MM.1S (cell line): Measurements from ENCODE around the gene CRYBG3.

Experiments
- DNase-seq: peaks from one replicate; pipeline ENCODE4 v3.0.0-alpha.2; 2015
- H2AFZ ChIP-seq: fragments of 300-600 bp; sonication (generic); 2 replicates; pipeline ENCODE4 v1.6.0; 2016; ENCODE audit warnings: antibody characterized with exemption, low read length
- H3F3A ChIP-seq: fragments of 300-600 bp; sonication (generic); 2 replicates; pipeline ENCODE4 v1.6.1; 2016; ENCODE audit warnings: mild to moderate bottlenecking, antibody characterized with exemption, low read length, moderate library complexity, mixed read lengths; ENCODE audit not compliant: insufficient read depth
- H3K27ac ChIP-seq: fragments of 300-600 bp; sonication (generic); 2 replicates; pipeline ENCODE4 v1.5.1; 2016; ENCODE audit warnings: mild to moderate bottlenecking, low read length
- H3K27me3 ChIP-seq: fragments of 300-600 bp; sonication (generic); replicated peaks from 2 replicates; pipeline ENCODE4 v1.6.0; 2016; ENCODE audit warnings: low read length; ENCODE audit not compliant: insufficient read depth
- H3K36me3 ChIP-seq: fragments of 300-600 bp; sonication (generic); replicated peaks from 2 replicates; pipeline ENCODE4 v1.6.1; 2016; ENCODE audit warnings: mild to moderate bottlenecking, low read length, mixed read lengths; ENCODE audit not compliant: insufficient read depth
- H3K4me1 ChIP-seq: fragments of 300-600 bp; sonication (generic); 2 replicates; pipeline ENCODE4 v1.6.1; 2016; ENCODE audit warnings: low read length, mixed read lengths
- H3K4me2 ChIP-seq: fragments of 300-600 bp; sonication (generic); 2 replicates; pipeline ENCODE4 v1.6.0; 2016; ENCODE audit warnings: low read depth, low read length
- H3K4me3 ChIP-seq: fragments of 300-600 bp; sonication (generic); 2 replicates; pipeline ENCODE4 v1.5.1; 2016; ENCODE audit warnings: low read length, mixed read lengths
- H3K79me2 ChIP-seq: fragments of 300-600 bp; sonication (generic); 2 replicates; pipeline ENCODE4 v1.6.1; 2016; ENCODE audit warnings: mixed run types, low read length, mixed read lengths
- H3K9ac ChIP-seq: fragments of 300-600 bp; sonication (generic); 2 replicates; pipeline ENCODE4 v1.6.1; 2016; ENCODE audit warnings: low read length, mixed read lengths
- H3K9me2 ChIP-seq: fragments of 300-600 bp; sonication (generic); replicated peaks from 2 replicates; pipeline ENCODE4 v1.6.1; 2016; ENCODE audit warnings: mild to moderate bottlenecking, low read length, mixed read lengths; ENCODE audit not compliant: insufficient read depth
- H3K9me3 ChIP-seq: fragments of 300-600 bp; sonication (generic); replicated peaks from 2 replicates; pipeline ENCODE4 v1.6.1; 2016; ENCODE audit warnings: mild to moderate bottlenecking, low read length, mixed read lengths; ENCODE audit not compliant: insufficient read depth
- H4K20me1 ChIP-seq: fragments of 300-600 bp; sonication (generic); 2 replicates; pipeline ENCODE4 v1.6.1; 2016; ENCODE audit warnings: mild to moderate bottlenecking, low read length, moderate library complexity, mixed read lengths; ENCODE audit not compliant: insufficient read depth
- EZH2 ChIP-seq: fragments of 300-600 bp; sonication (generic); optimal IDR thresholded peaks from 2 replicates; pipeline ENCODE3; 2017; ENCODE audit warnings: low read depth, mild to moderate bottlenecking, antibody characterized with exemption, low read length, mixed read lengths
- EZH2phosphoT487 ChIP-seq: fragments of 300-600 bp; sonication (generic); IDR thresholded peaks from 2 replicates; pipeline ENCODE4 v1.6.1; 2018; ENCODE audit warnings: antibody characterized with exemption, low read length
- TF ChIP-seq, protein P1 (sequence below): fragments of 300-600 bp; sonication (generic); IDR thresholded peaks from 2 replicates; pipeline ENCODE4 v1.5.1; 2016; ENCODE audit warnings: antibody characterized with exemption, low read length, mixed read lengths

Gene CRYBG3

DNA sequence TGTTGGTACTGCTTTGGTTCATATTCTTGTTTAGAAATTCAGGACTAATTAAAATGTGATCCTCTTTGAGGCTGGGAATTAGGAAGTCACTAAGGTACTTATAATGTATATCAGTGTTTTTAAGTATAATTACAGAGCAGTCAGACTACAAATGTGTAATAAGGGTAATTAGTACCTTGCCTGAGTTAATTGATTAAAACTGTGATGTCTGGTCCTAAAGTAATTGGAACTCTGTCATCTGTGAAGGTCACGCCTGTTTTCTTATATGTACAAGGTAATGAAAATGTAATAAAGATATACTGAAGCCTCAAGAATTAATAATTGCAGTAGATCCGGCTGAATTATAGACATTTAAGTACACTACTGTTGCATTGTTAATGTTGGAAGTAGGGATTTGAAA is 117.6 kb downstream of the CRYBG3 start:
- H3K27me3 ChIP-seq = no peaks in the 10 kb centered on the region
- H3K9me3 ChIP-seq = no peaks in the 10 kb centered on the region
- H2AFZ ChIP-seq = no peak overlapping the region
- H3K4me2 ChIP-seq = no peak overlapping the region
- DNase-seq = no peak
- no peak overlapping the region for H3K27ac ChIP-seq
- H3K9ac ChIP-seq = no peak overlapping the region
- H3K4me1 ChIP-seq = no peaks in the 10 kb centered on the region
- no peaks in the 10 kb centered on the region for H3F3A ChIP-seq
- 0 out of 2 replicates have a peak, but pooled peaks cover 5% of the 10 kb centered on the region for H3K36me3 ChIP-seq
- H4K20me1 ChIP-seq = no peaks in the 10 kb centered on the region
- H3K79me2 ChIP-seq = no peaks in the 10 kb centered on the region
- no peak for TF ChIP-seq EZH2
- no peak for TF ChIP-seq EZH2phosphoT487
- TF ChIP-seq, protein P1, sequence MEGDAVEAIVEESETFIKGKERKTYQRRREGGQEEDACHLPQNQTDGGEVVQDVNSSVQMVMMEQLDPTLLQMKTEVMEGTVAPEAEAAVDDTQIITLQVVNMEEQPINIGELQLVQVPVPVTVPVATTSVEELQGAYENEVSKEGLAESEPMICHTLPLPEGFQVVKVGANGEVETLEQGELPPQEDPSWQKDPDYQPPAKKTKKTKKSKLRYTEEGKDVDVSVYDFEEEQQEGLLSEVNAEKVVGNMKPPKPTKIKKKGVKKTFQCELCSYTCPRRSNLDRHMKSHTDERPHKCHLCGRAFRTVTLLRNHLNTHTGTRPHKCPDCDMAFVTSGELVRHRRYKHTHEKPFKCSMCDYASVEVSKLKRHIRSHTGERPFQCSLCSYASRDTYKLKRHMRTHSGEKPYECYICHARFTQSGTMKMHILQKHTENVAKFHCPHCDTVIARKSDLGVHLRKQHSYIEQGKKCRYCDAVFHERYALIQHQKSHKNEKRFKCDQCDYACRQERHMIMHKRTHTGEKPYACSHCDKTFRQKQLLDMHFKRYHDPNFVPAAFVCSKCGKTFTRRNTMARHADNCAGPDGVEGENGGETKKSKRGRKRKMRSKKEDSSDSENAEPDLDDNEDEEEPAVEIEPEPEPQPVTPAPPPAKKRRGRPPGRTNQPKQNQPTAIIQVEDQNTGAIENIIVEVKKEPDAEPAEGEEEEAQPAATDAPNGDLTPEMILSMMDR = no peak
- no peak overlapping the region for H3K4me3 ChIP-seq
- no peaks in the 10 kb centered on the region for H3K9me2 ChIP-seq

DNA sequence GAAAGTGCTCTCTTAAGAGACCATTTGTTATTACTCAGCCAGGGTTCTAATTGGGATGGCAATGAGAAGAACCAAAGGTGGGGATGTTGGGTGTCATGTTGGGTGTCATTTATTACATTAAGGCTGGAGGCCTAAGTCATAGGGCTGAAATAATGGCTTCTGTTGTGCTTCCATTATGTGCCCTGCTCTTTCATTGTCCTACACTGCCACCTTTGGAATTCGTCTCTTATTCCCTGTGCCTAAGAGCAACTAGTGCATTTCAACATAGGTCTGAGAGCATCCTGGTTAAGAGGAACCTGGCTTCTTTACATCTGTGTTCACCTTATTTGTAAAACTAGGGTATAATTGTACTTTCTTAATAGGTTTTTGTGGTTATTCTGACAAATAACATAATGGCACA is 118.2 kb downstream of the CRYBG3 start:
- Histone ChIP-seq H3K79me2 (no peaks in the 10 kb centered on the region), H3K27ac (no peak overlapping the region), H3K9me3 (no peaks in the 10 kb centered on the region), H3K4me2 (no peak overlapping the region), H2AFZ (no peak overlapping the region), H3F3A (no peaks in the 10 kb centered on the region), H3K9ac (no peak overlapping the region), H4K20me1 (no peaks in the 10 kb centered on the region), H3K36me3 (peaks cover 5% of the 10 kb centered on the region; the same call in 1 of the 2 replicates), H3K4me1 (no peaks in the 10 kb centered on the region), H3K9me2 (no peaks in the 10 kb centered on the region), H3K27me3 (no peaks in the 10 kb centered on the region), H3K4me3 (no peak overlapping the region)
- TF ChIP-seq EZH2 = no peak
- TF ChIP-seq, protein P1 = no peak
- no peak for DNase-seq

DNA sequence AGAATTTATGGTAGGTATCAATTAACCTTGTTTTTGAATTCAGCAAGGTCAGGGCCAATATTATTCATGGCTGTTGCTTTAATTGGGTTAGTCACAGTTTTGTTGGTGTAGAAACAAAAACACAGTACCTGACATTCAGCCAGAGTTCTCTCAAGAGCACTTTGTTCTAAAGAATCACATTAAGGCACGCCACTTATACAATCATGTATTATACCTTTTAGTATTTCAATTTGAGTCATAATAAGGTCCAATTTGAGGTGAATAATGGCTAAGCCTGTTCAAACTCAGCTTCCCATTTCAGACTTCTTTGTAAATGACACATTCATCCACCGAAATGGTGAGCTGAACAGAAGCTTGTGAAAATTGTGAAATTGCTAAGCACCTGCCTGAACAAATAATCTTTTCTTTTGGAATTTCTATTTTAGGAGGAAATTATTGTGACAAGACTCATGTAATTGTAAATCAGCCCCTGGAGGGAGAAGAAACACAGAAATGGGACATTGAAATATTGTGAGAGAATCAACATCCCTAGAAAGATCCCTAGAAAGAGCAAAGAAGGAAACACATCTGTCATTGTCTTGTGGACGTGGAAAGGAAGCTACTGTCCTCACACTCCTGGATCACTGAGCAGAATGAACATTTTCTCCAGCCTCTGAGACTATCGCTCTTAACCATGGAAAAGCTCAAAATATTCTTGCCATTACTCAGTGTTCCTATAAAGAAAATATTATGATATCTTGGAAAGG is 121.2 kb downstream of the CRYBG3 start:
- H3K36me3 ChIP-seq = peaks cover 9% of the 10 kb centered on the region; the same call in 1 of the 2 replicates

More for the DNA sequence above, 121.2 kb downstream of the CRYBG3 start:
- no peaks in the 10 kb centered on the region for H3K9me3 ChIP-seq
- H3K9me2 ChIP-seq = no peaks in the 10 kb centered on the region
- H3K27ac ChIP-seq = no peak overlapping the region
- TF ChIP-seq EZH2 (no peak), EZH2phosphoT487 (no peak)
- TF ChIP-seq, protein P1 = no peak
- no peaks in the 10 kb centered on the region for H3F3A ChIP-seq
- DNase-seq = no peak
- no peak overlapping the region for H3K4me2 ChIP-seq
- no peaks in the 10 kb centered on the region for H3K27me3 ChIP-seq
- no peak overlapping the region for H3K9ac ChIP-seq
- no peaks in the 10 kb centered on the region for H3K79me2 ChIP-seq
- H3K4me3 ChIP-seq = no peak overlapping the region
- no peak overlapping the region for H2AFZ ChIP-seq
- no peaks in the 10 kb centered on the region for H3K4me1 ChIP-seq
- H4K20me1 ChIP-seq = no peaks in the 10 kb centered on the region
